AG10803 (cell line): ENCODE measurements around the gene APH1B.
A peak's percentile ranks its signal among the peaks of the same experiment; 100 is the strongest.

Source experiments
- DNase-seq: peaks from one replicate; pipeline ENCODE4 v3.0.0; 2010; ENCODE audit warnings: low read depth
- H3K4me3 ChIP-seq: 2 replicates; pipeline ENCODE4 v1.5.1; 2011; ENCODE audit warnings: mild to moderate bottlenecking, low read length, control low read depth
- TF ChIP-seq, protein P1 (sequence below): conservative IDR thresholded peaks from 2 replicates; pipeline ENCODE4 v1.5.1; 2011; ENCODE audit warnings: mild to moderate bottlenecking, low read length, control low read depth, inconsistent platforms

Gene APH1B

GRCh38 chr15:63292771-63293170 lies 15.4 kb downstream of the APH1B start:
- DNase-seq: peak; percentile 51
- TF ChIP-seq, protein P1, sequence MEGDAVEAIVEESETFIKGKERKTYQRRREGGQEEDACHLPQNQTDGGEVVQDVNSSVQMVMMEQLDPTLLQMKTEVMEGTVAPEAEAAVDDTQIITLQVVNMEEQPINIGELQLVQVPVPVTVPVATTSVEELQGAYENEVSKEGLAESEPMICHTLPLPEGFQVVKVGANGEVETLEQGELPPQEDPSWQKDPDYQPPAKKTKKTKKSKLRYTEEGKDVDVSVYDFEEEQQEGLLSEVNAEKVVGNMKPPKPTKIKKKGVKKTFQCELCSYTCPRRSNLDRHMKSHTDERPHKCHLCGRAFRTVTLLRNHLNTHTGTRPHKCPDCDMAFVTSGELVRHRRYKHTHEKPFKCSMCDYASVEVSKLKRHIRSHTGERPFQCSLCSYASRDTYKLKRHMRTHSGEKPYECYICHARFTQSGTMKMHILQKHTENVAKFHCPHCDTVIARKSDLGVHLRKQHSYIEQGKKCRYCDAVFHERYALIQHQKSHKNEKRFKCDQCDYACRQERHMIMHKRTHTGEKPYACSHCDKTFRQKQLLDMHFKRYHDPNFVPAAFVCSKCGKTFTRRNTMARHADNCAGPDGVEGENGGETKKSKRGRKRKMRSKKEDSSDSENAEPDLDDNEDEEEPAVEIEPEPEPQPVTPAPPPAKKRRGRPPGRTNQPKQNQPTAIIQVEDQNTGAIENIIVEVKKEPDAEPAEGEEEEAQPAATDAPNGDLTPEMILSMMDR: no peak
- H3K4me3 ChIP-seq: no peak overlapping the region

GRCh38 chr15:63294359-63294758 lies 17.0 kb downstream of the APH1B start:
- TF ChIP-seq, protein P1: no peak
- H3K4me3 ChIP-seq: no peak overlapping the region
- no peak for DNase-seq

DNA sequence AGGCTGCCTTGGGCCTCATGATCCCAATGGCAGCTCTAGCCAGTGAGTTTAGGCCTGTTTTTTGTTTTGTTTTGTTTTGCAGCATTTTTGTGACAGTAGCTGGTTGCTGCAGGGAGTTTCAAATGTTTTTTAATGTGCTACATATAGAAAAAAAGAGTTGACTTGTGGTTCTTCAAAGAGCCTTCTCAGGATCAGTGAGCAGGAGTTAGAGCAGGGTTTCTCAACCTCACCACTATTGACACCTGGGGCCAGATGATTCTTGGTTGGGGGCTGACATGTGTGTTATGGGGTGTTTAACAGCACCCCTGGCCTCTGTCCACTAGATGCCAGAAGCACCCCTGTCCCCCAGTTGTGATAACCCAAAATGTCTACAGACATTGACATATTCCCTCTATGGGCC lies 17.9 kb downstream of the APH1B start:
- TF ChIP-seq, protein P1: no peak
- H3K4me3 ChIP-seq: no peak overlapping the region
- DNase-seq: no peak

GRCh38 chr15:63296195-63296594 lies 18.8 kb downstream of the APH1B start:
- no peak overlapping the region for H3K4me3 ChIP-seq
- no peak for DNase-seq
- TF ChIP-seq, protein P1: no peak

- no peak for DNase-seq
- H3K4me3 ChIP-seq: no peak overlapping the region
- TF ChIP-seq, protein P1: no peak
These were observed 22.7 kb downstream of the APH1B start for GRCh38 chr15:63299943-63300575.

DNA sequence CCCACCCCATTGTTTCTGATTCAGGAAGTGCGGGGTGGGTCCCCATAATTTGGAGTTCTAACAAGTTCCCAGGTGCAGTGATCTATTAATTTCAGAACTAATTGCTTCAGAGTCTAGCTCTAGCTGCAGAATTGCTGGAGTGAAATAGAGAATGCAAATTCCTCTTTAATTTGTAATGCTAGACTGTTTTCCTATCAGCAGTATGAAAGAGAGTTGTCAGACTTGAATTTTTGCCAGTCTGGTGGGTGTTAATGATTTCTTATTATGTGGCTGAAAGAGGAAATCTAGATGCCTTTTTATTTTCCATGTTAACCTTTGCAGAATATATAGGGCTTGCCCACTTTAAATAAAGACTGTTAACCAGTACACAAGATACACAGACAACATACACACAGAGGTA lies 23.7 kb downstream of the APH1B start:
- H3K4me3 ChIP-seq: no peak overlapping the region
- TF ChIP-seq, protein P1: no peak
- DNase-seq: no peak

- TF ChIP-seq, protein P1: no peak
- H3K4me3 ChIP-seq: no peak overlapping the region
- DNase-seq: no peak
These were observed 27.9 kb downstream of the APH1B start for GRCh38 chr15:63305260-63305659.
